ENCODE results near the gene CCDC77. TPM values are rescaled to one million over a fixed set of nuclear protein-coding genes. Genes with fewer than 3 reads are reported as not detected.

The CCDC77 gene
- total and polyA plus RNA-seq, 7 donors, result 2.8 to 7.8 (median 3.9) TPM

DNA sequence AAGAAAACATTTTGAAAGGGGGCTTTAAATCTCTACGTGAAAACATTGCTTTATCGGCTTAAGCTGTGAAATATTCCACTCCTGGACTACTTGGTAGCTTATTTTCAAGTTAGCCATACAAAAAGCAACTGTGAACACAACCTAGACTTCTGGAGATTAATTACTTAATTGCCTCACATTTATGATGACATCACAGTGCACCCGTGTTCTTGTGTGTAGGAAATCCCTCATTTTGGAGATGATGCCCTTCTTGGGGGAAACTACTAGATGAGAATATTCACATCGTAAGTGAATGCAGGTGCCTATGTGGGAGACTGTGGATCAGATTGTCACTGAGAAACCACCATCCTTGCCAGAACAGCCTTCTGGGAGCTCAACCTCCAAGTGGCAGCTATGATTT lies 47.8 kb downstream of the CCDC77 start:
- H3K4me3 ChIP-seq, result no peak overlapping the region
- H3K27me3 ChIP-seq (ENCODE audit: insufficient read depth in 3 of 3, low read length in 2 of 3), result no peaks in the 10 kb centered on the region
- ATAC-seq (no peak), DNase-seq (no peak)
- H3K36me3 ChIP-seq (ENCODE audit: insufficient read depth in 1 of 2, low read depth in 1 of 2), result no peaks in the 10 kb centered on the region
- TF ChIP-seq CTCF (IDR thresholded peaks at IDR 0.05), result no peak
- H3K4me1 ChIP-seq, result no peaks in the 10 kb centered on the region
- H3K27ac ChIP-seq, result no peak overlapping the region
- H3K9me3 ChIP-seq, result no peaks in the 10 kb centered on the region
- intact Hi-C loops (cut with DNase I), result loop anchor here in 1 of 2 donors (5.0 kb wide), 1 partner anchor 573 kb away; no protein-coding TSS in a partner anchor
- WGBS, 3 donors, result 61 to 82% (median 76%) methylated on average over 4 of the region's 4 CpGs

DNA sequence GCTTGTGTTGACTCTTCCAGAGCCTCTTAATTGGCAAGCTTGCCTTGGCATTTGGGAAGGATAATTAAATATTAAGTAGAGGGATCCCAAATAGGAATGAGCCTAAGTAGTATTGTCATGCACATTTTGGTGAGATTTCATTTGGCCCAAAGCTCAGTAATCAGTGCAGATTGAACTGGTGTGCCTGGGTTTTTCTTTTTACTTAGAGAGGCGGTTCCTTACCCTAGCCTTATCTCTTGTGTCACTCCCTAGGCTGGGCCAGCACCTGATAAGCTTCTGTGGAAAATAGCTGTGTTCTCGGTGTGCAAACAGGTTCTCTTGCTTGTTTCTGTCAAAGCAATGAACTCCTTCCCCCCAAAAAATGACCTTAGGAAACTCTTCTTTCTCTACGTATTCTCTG lies 49.0 kb downstream of the CCDC77 start:
- DNase-seq (no peak), ATAC-seq (no peak)
- no peaks in the 10 kb centered on the region for H3K36me3 ChIP-seq (ENCODE audit: insufficient read depth in 1 of 2, low read depth in 1 of 2)
- no peaks in the 10 kb centered on the region for H3K27me3 ChIP-seq (ENCODE audit: insufficient read depth in 3 of 3, low read length in 2 of 3)
- TF ChIP-seq CTCF (IDR thresholded peaks at IDR 0.05), result no peak
- intact Hi-C loops (cut with DNase I), result loop anchor here in 1 of 2 donors (5.0 kb wide), 1 partner anchor 52 kb away; no protein-coding TSS in a partner anchor
- H3K27ac ChIP-seq, result no peak overlapping the region
- WGBS, 3 donors, result 89 to 97% (median 95%) methylated on average over 3 of the region's 3 CpGs
- H3K4me3 ChIP-seq, result no peak overlapping the region
- H3K9me3 ChIP-seq, result no peaks in the 10 kb centered on the region
- no peaks in the 10 kb centered on the region for H3K4me1 ChIP-seq

DNA sequence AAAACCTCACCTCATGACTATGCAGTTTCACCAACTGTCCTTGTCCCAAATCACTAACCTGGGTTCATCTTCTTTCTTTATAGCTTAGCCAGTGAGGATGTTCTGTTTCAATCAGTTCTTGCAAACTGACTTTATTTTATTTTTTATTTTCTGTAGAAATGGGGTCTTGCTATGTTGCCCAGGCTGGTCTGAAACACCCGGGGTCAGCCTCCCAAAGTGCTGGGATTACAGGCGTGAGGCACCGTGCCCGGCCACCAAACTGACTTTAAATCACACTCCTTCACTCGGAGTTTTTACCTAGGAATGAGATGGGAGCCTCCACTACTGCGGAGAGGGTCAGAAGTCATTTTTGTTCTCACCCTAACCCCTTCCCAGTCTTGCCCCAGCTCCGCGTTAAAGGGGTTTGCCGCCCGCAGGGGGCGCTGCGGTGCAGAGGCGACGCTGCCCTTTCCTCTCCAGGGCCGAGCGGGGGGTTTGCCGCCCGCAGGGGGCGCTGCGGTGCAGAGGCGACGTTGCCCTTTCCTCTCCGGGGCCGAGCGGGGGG lies 51.3 kb downstream of the CCDC77 start:
- peak in 3 of 4 donors; percentile 33 to 65 (median 53) for ATAC-seq
- Histone ChIP-seq H3K27ac (no peak overlapping the region), H3K9me3 (no peaks in the 10 kb centered on the region), H3K36me3 (ENCODE audit: insufficient read depth in 1 of 2, low read depth in 1 of 2) (no peaks in the 10 kb centered on the region), H3K27me3 (ENCODE audit: insufficient read depth in 3 of 3, low read length in 2 of 3) (no peaks in the 10 kb centered on the region), H3K4me3 (no peak overlapping the region), H3K4me1 (no peaks in the 10 kb centered on the region)
- WGBS, 3 donors, result 50 to 70% (median 62%) methylated on average over 14 to 16 of the region's 25 CpGs
- peak; percentile 22 to 69 for DNase-seq
- no peak for TF ChIP-seq CTCF (IDR thresholded peaks at IDR 0.05)
- intact Hi-C loops (cut with DNase I), result loop anchor here in 1 of 2 donors (5.0 kb wide), 1 partner anchor 50 kb away; no protein-coding TSS in a partner anchor

DNA sequence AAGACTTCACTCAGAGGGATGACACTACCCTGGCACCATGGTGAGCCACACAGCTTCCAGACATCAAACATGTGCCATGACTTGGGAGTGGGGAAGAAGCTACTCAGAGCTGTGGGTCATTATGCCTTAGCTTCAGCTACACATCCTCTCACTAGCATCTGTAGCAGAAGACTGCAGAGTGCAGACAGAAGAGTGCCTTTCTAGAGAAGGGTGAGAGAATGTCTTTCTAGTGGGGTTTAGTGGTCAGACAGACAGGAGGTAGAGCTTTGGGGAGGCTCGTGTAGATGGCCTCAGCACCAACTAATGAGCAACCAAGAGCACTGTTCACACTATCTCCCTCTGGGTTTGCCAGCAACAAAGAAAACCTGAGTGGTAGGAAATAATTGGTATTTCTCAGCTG lies 53.4 kb downstream of the CCDC77 start:
- H3K27me3 ChIP-seq (ENCODE audit: insufficient read depth in 3 of 3, low read length in 2 of 3), result peaks cover 0 to 13% (median 6%) of the 10 kb centered on the region in 3 donors
- no peak for TF ChIP-seq CTCF (IDR thresholded peaks at IDR 0.05)
- H3K27ac ChIP-seq, result no peak overlapping the region
- ATAC-seq (no peak), DNase-seq (no peak)
- H3K9me3 ChIP-seq, result no peaks in the 10 kb centered on the region
- no peak overlapping the region for H3K4me3 ChIP-seq
- WGBS, 3 donors, result 49 to 74% (median 52%) methylated on average over 1 of the region's 1 CpG
- H3K4me1 ChIP-seq, result peaks cover 5% of the 10 kb centered on the region
- intact Hi-C loops (cut with DNase I), result loop anchor here in 1 of 2 donors (2.0 to 5.0 kb wide), 2 partner anchors 47 to 90 kb away; no protein-coding TSS in a partner anchor
- no peaks in the 10 kb centered on the region for H3K36me3 ChIP-seq (ENCODE audit: insufficient read depth in 1 of 2, low read depth in 1 of 2)

GRCh38 chr12:455821-456220 lies 54.4 kb downstream of the CCDC77 start:
- H3K4me3 ChIP-seq, result no peak overlapping the region
- H3K36me3 ChIP-seq (ENCODE audit: insufficient read depth in 1 of 2, low read depth in 1 of 2), result no peaks in the 10 kb centered on the region
- peaks cover 0 to 17% (median 6%) of the 10 kb centered on the region in 3 donors for H3K27me3 ChIP-seq (ENCODE audit: insufficient read depth in 3 of 3, low read length in 2 of 3)
- H3K9me3 ChIP-seq, result no peaks in the 10 kb centered on the region
- no peak for ATAC-seq
- DNase-seq, result no peak
- no peak overlapping the region for H3K27ac ChIP-seq
- H3K4me1 ChIP-seq, result peaks cover 5% of the 10 kb centered on the region
- 58 to 72% (median 62%) methylated on average over 2 of the region's 2 CpGs for WGBS, 3 donors
- intact Hi-C loops (cut with DNase I), result loop anchor here in 1 of 2 donors (2.0 kb wide), 1 partner anchor 89 kb away; no protein-coding TSS in a partner anchor
- no peak for TF ChIP-seq CTCF (IDR thresholded peaks at IDR 0.05)

All from psoas muscle (tissue), 8 donors.